Panc1 (cell line): ENCODE measurements around the gene PTPRJ. TPM values are rescaled to one million over a fixed set of nuclear protein-coding genes. Genes with fewer than 3 reads are reported as not detected.

ENCODE experiments used
- ATAC-seq: fragments of 200-7000 bp; cut with Tn5 transposase; 2 replicates; pipeline ENCODE4 v1.9.1; 2020; ENCODE audit warnings: mild to moderate bottlenecking, moderate library complexity
- BruUV-seq: library from RNA; stranded (reverse); fragments of 400-500 nt; replicated peaks from 2 replicates; lab custom pipeline; 2021; lab: Mats Ljungman, UMichigan
- CTCF ChIA-PET: fragments of 300-600 bp; sonication (Branson Sonifier 250); formaldehyde crosslinking; loops from one replicate; lab custom pipeline; 2022; ENCODE audit warnings: antibody characterized with exemption; lab: Charles Lee
- POLR2A ChIA-PET: fragments of 300-600 bp; sonication (Branson Sonifier 250); formaldehyde crosslinking; loops from one replicate; lab custom pipeline; 2022; ENCODE audit warnings: antibody characterized with exemption; lab: Charles Lee
- DNase-seq: peaks from one replicate; pipeline ENCODE4 v3.0.0-alpha.2; 2010; ENCODE audit warnings: low read depth, low spot score
- H3K27ac ChIP-seq: 2 replicates; pipeline ENCODE4 v1.5.1; 2011; ENCODE audit warnings: mild to moderate bottlenecking, low read length, inconsistent platforms
- H3K27me3 ChIP-seq: fragments of 200-500 bp; sonication (Bioruptor generic); 2 replicates; pipeline ENCODE4 v1.6.0; 2014; ENCODE audit warnings: low read length, inconsistent platforms; ENCODE audit not compliant: control insufficient read depth, insufficient read depth
- H3K36me3 ChIP-seq: fragments of 200-500 bp; sonication (Bioruptor generic); 2 replicates; pipeline ENCODE4 v1.5.1; 2014; ENCODE audit warnings: inconsistent platforms, mild to moderate bottlenecking, low read length, moderate library complexity; ENCODE audit not compliant: control insufficient read depth, insufficient read depth
- H3K4me1 ChIP-seq: 2 replicates; pipeline ENCODE4 v1.5.1; 2011; ENCODE audit warnings: inconsistent platforms, mild to moderate bottlenecking, low read length, moderate library complexity; ENCODE audit not compliant: control insufficient read depth, insufficient read depth
- H3K4me3 ChIP-seq, 2 experiments: 2 replicates each; pipeline ENCODE4 v1.5.1; 2011 to 2012; ENCODE audit warnings: low read depth in 2 of 2, low read length in 2 of 2, mild to moderate bottlenecking in 2 of 2, inconsistent platforms in 1 of 2, moderate library complexity in 1 of 2
- H3K9me3 ChIP-seq: fragments of 200-500 bp; sonication (Bioruptor generic); 2 replicates; pipeline ENCODE4 v1.5.1; 2014; ENCODE audit warnings: low read depth, mild to moderate bottlenecking, inconsistent platforms, low read length, moderate library complexity; ENCODE audit not compliant: control insufficient read depth, insufficient read depth
- CTCF ChIP-seq: fragments of 450-650 bp; IDR thresholded peaks from 2 replicates; pipeline ENCODE4 v1.5.1; 2017; ENCODE audit warnings: mild to moderate bottlenecking
- POLR2AphosphoS5 ChIP-seq: IDR thresholded peaks from 2 replicates; pipeline ENCODE4 v1.6.1; 2012; ENCODE audit warnings: mild to moderate bottlenecking, low read depth, low read length, moderate library complexity
- REST ChIP-seq, 2 experiments: IDR thresholded peaks; 2 replicates each; pipeline ENCODE4 v1.6.1; 2011 to 2012; ENCODE audit warnings: low read depth in 2 of 2, control low read depth in 1 of 2, low read length in 1 of 2, mild to moderate bottlenecking in 1 of 2, moderate library complexity in 1 of 2; ENCODE audit not compliant: insufficient read depth in 1 of 2
- SIN3A ChIP-seq: IDR thresholded peaks from 2 replicates; pipeline ENCODE4 v1.6.1; 2012; ENCODE audit warnings: low read depth, mild to moderate bottlenecking, low read length, moderate library complexity, borderline replicate concordance; ENCODE audit not compliant: insufficient read depth
- TCF7L2 ChIP-seq: IDR thresholded peaks from 2 replicates; pipeline ENCODE4 v1.6.1; 2011; ENCODE audit warnings: mild to moderate bottlenecking, low read depth, low read length, inconsistent platforms
- in situ Hi-C: cut with HindIII; loops from 2 replicates; pipeline ENCODE4 v1.10.0; 2016; ENCODE audit warnings: low sequenced_read_pairs, low pct_unique_long_range_greater_than_20kb
- intact Hi-C: fragments of 100-400 bp; cut with micrococcal nuclease; formaldehyde crosslinking; loops from one replicate; pipeline ENCODE4 v1.10.0; 2022; ENCODE audit not compliant: unreplicated experiment
- total RNA-seq: library from RNA; stranded (reverse); gene quantifications from one replicate; pipeline ENCODE4 v1.2.1, GENCODE V29; 2021; ENCODE audit not compliant: unreplicated experiment

Gene PTPRJ
- total RNA-seq, 1 experiment from 2014 or later, result 73.6 TPM

GRCh38 chr11:48040830-48041444, 60.6 kb downstream of the PTPRJ start:
- H3K4me1 ChIP-seq, result 0 out of 2 replicates have a peak, but pooled peaks cover 3% of the 10 kb centered on the region
- POLR2A ChIA-PET, result interaction anchor here (0.7 kb wide), 1 partner anchor 107 kb away, joined by 6 read pairs; no protein-coding TSS in a partner anchor
- no peak overlapping the region for H3K27ac ChIP-seq
- H3K27me3 ChIP-seq, result no peaks in the 10 kb centered on the region
- no TSS peak for BruUV-seq
- TF ChIP-seq CTCF (no peak), REST (IDR thresholded peaks at IDR 0.05; ENCODE audit: insufficient read depth in 1 of 2, low read depth in 2 of 2, low read length in 1 of 2) (no peak), TCF7L2 (no peak), POLR2AphosphoS5 (no peak), SIN3A (no peak)
- no peaks in the 10 kb centered on the region for H3K36me3 ChIP-seq
- H3K4me3 ChIP-seq, result no peak overlapping the region
- intact Hi-C loops (no loop called here), in situ Hi-C loops (no loop called here)
- no peak for ATAC-seq
- no peak for DNase-seq
- CTCF ChIA-PET, result no interaction called here
- H3K9me3 ChIP-seq, result no peaks in the 10 kb centered on the region

GRCh38 chr11:48041877-48042695, 61.7 kb downstream of the PTPRJ start:
- POLR2A ChIA-PET, result interaction anchor here (0.7 kb wide), 1 partner anchor 108 kb away, joined by 6 read pairs; no protein-coding TSS in a partner anchor
- H3K27me3 ChIP-seq, result no peaks in the 10 kb centered on the region
- in situ Hi-C loops, result no loop called here
- H3K36me3 ChIP-seq, result no peaks in the 10 kb centered on the region
- no peak overlapping the region for H3K4me3 ChIP-seq
- CTCF ChIA-PET, result no interaction called here
- no peak for TF ChIP-seq TCF7L2
- no peak for TF ChIP-seq REST (IDR thresholded peaks at IDR 0.05; ENCODE audit: insufficient read depth in 1 of 2, low read depth in 2 of 2, low read length in 1 of 2)
- no peak for TF ChIP-seq SIN3A
- no peaks in the 10 kb centered on the region for H3K9me3 ChIP-seq
- ATAC-seq, result no peak
- no peak overlapping the region for H3K27ac ChIP-seq
- intact Hi-C loops, result no loop called here
- H3K4me1 ChIP-seq, result 0 out of 2 replicates have a peak, but pooled peaks cover 3% of the 10 kb centered on the region
- no TSS peak for BruUV-seq
- DNase-seq, result no peak
